ENCODE measurements around the gene NMNAT2.

Gene NMNAT2

DNA sequence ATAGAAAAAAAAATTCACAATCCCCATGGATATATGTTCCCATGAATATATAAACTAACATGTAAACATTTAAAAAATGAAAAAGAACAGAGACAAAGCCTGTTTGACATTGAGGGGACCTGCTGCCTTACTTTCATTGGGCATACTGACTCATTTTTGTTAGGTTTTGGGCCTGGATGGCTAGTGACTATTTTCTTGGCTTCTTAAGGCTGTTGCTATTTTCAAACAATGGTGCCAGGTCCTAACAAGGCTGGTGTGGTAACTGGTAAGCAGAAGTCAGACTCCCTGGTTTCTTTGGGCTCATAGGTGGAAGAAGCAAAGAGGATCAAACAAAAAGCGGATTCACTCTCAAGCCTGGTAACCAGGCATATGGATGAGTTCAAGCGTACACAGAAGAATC lies 181.1 kb downstream of the NMNAT2 start:
- no peak overlapping the region for H3K27ac ChIP-seq (ENCODE audit: insufficient read depth, low read length, poor library complexity, severe bottlenecking)
- H3K4me1 ChIP-seq (ENCODE audit: control insufficient read depth, insufficient read depth, low read length, poor library complexity, severe bottlenecking): no peaks in the 10 kb centered on the region
- no peaks in the 10 kb centered on the region for H3K27me3 ChIP-seq (replicated peaks; ENCODE audit: control insufficient read depth, insufficient read depth, low read length, poor library complexity, severe bottlenecking)
- H3K36me3 ChIP-seq (ENCODE audit: control insufficient read depth, insufficient read depth, low read length): no peaks in the 10 kb centered on the region
- H3K4me3 ChIP-seq (ENCODE audit: insufficient read depth, low read depth, low read length, poor library complexity, severe bottlenecking): no peak overlapping the region
- DNase-seq: no peak
- H3K9me3 ChIP-seq (ENCODE audit: control insufficient read depth, low read length): no peaks in the 10 kb centered on the region

DNA sequence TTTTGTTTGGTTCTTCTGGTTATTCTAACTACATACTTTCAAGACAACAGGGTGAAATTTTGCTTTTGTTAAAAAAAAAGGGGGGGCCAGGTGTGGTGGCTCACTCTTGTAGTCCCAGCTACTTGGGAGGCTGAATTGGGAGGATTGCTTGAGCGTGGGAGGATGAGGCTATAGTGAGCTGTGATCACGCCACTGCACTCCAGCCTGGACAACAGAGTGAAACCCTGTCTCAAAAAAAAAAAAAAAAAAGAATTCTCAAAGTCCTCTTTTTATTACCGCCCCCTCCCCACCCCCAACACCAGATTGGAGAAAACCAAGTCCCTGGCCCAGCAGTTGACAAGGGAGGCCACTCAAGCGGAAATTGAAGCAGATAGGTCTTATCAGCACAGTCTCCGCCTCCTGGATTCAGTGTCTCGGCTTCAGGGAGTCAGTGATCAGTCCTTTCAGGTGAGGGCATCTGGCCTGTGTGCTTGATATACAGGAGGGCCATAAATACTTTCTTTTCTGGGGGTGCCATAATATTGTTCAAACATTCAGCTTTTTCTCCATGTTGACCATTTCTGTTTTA lies 181.9 kb downstream of the NMNAT2 start:
- no peak for DNase-seq
- H3K4me1 ChIP-seq (ENCODE audit: control insufficient read depth, insufficient read depth, low read length, poor library complexity, severe bottlenecking): no peaks in the 10 kb centered on the region
- H3K4me3 ChIP-seq (ENCODE audit: insufficient read depth, low read depth, low read length, poor library complexity, severe bottlenecking): no peak overlapping the region
- H3K9me3 ChIP-seq (ENCODE audit: control insufficient read depth, low read length): no peaks in the 10 kb centered on the region
- H3K36me3 ChIP-seq (ENCODE audit: control insufficient read depth, insufficient read depth, low read length): no peaks in the 10 kb centered on the region
- no peaks in the 10 kb centered on the region for H3K27me3 ChIP-seq (replicated peaks; ENCODE audit: control insufficient read depth, insufficient read depth, low read length, poor library complexity, severe bottlenecking)
- no peak overlapping the region for H3K27ac ChIP-seq (ENCODE audit: insufficient read depth, low read length, poor library complexity, severe bottlenecking)

DNA sequence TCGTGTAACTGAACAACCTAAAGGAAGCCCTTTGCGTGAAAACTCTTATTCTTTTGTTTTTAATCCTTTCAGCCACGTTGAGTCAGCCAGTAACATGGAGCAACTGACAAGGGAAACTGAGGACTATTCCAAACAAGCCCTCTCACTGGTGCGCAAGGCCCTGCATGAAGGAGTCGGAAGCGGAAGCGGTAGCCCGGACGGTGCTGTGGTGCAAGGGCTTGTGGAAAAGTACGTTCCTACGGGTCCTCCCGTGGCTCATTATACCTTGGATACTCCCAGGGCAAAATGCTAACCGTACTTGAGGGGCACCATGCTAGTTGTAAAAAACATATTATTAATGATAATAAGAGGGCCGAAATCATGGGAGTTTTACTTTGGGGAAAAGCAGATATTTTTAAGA lies 182.7 kb downstream of the NMNAT2 start:
- Histone ChIP-seq H3K36me3 (ENCODE audit: control insufficient read depth, insufficient read depth, low read length) (no peaks in the 10 kb centered on the region), H3K4me1 (ENCODE audit: control insufficient read depth, insufficient read depth, low read length, poor library complexity, severe bottlenecking) (no peaks in the 10 kb centered on the region), H3K27me3 (replicated peaks; ENCODE audit: control insufficient read depth, insufficient read depth, low read length, poor library complexity, severe bottlenecking) (no peaks in the 10 kb centered on the region), H3K9me3 (ENCODE audit: control insufficient read depth, low read length) (no peaks in the 10 kb centered on the region), H3K4me3 (ENCODE audit: insufficient read depth, low read depth, low read length, poor library complexity, severe bottlenecking) (no peak overlapping the region), H3K27ac (ENCODE audit: insufficient read depth, low read length, poor library complexity, severe bottlenecking) (no peak overlapping the region)
- no peak for DNase-seq

DNA sequence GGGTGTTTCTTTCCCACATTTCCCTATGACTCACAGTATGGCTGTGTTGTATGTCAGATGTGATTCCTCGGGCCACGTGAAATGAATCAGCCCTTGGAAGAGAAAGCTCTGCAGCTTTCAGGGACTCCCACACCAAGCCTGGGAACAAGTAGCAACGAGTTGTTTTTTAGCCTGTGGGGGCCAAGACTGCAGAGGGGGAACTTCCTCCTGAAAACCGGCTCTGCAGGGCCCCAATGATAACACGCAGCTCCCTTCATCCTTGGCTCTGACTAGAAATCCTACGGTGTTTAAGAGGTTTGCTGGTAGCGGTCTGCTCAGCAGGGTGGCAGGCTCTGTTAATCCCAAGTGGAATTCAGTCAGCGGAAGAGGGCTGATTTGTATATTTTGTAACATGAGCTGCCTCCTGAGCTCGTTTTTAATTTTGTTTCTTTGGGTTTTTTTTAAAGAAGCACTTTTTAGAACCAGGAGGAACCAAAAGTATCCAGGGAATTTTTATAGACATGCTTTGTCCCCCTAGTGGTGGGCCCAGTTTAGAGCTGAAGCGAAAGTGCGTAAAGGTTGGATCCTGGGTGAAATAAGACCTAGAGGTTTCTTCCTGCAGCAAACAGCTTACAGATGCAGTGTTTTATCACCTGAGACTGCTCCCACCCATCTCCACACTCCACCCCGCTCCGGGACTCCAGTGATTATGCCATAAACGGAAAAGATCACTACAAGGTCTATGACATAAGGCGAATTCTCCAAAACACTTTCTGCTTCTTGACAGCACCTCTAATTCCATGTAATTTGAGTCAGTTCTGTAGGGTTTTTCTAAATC lies 183.3 kb downstream of the NMNAT2 start:
- no peaks in the 10 kb centered on the region for H3K9me3 ChIP-seq (ENCODE audit: control insufficient read depth, low read length)
- no peaks in the 10 kb centered on the region for H3K27me3 ChIP-seq (replicated peaks; ENCODE audit: control insufficient read depth, insufficient read depth, low read length, poor library complexity, severe bottlenecking)
- H3K4me1 ChIP-seq (ENCODE audit: control insufficient read depth, insufficient read depth, low read length, poor library complexity, severe bottlenecking): no peaks in the 10 kb centered on the region
- no peak for DNase-seq
- no peak overlapping the region for H3K4me3 ChIP-seq (ENCODE audit: insufficient read depth, low read depth, low read length, poor library complexity, severe bottlenecking)
- no peak overlapping the region for H3K27ac ChIP-seq (ENCODE audit: insufficient read depth, low read length, poor library complexity, severe bottlenecking)
- no peaks in the 10 kb centered on the region for H3K36me3 ChIP-seq (ENCODE audit: control insufficient read depth, insufficient read depth, low read length)

DNA sequence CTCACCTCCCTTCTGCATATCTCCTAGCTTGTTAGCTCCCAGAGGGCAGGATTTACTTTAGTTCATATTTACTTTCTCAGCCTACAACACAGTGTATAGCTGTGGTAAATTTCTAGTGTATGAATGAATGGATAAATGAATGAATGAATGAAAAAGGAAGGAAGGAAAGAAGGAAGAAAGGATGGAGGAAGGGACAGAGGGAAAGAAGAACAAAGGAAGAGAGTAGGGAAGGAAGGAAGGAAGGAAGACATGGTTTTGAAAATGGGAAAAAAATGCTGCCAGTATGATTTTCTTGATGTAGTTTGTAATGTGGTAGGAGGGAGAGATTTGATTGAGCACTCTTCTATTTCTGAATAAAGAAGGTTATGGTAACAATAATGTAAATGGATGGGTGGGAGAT lies 185.1 kb downstream of the NMNAT2 start:
- no peaks in the 10 kb centered on the region for H3K27me3 ChIP-seq (replicated peaks; ENCODE audit: control insufficient read depth, insufficient read depth, low read length, poor library complexity, severe bottlenecking)
- DNase-seq: no peak
- H3K9me3 ChIP-seq (ENCODE audit: control insufficient read depth, low read length): no peaks in the 10 kb centered on the region
- H3K4me3 ChIP-seq (ENCODE audit: insufficient read depth, low read depth, low read length, poor library complexity, severe bottlenecking): no peak overlapping the region
- H3K4me1 ChIP-seq (ENCODE audit: control insufficient read depth, insufficient read depth, low read length, poor library complexity, severe bottlenecking): no peaks in the 10 kb centered on the region
- H3K36me3 ChIP-seq (ENCODE audit: control insufficient read depth, insufficient read depth, low read length): no peaks in the 10 kb centered on the region
- no peak overlapping the region for H3K27ac ChIP-seq (ENCODE audit: insufficient read depth, low read length, poor library complexity, severe bottlenecking)

DNA sequence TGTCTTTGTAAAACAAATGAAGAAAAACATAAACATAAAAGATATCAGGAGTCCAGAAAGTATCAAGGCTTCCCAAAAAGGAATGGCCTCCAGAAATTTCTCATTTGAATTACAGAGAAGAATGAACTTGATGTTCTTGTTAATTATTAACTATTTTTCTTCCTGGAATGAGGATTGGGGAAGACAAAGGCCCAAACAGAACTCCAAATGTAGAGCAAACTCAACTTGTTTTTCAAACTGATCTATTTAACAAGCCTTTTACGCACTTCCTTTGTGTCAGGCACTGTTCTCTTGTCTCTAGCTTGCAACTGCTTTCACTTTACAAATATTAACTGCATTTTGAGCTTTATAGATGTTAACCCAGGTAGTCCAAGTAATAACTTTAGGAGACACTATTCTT lies 186.6 kb downstream of the NMNAT2 start:
- Histone ChIP-seq H3K27me3 (replicated peaks; ENCODE audit: control insufficient read depth, insufficient read depth, low read length, poor library complexity, severe bottlenecking) (peaks cover 4% of the 10 kb centered on the region), H3K27ac (ENCODE audit: insufficient read depth, low read length, poor library complexity, severe bottlenecking) (no peak overlapping the region), H3K4me3 (ENCODE audit: insufficient read depth, low read depth, low read length, poor library complexity, severe bottlenecking) (no peak overlapping the region), H3K36me3 (ENCODE audit: control insufficient read depth, insufficient read depth, low read length) (no peaks in the 10 kb centered on the region), H3K4me1 (ENCODE audit: control insufficient read depth, insufficient read depth, low read length, poor library complexity, severe bottlenecking) (no peaks in the 10 kb centered on the region), H3K9me3 (ENCODE audit: control insufficient read depth, low read length) (no peaks in the 10 kb centered on the region)
- DNase-seq: no peak

DNA sequence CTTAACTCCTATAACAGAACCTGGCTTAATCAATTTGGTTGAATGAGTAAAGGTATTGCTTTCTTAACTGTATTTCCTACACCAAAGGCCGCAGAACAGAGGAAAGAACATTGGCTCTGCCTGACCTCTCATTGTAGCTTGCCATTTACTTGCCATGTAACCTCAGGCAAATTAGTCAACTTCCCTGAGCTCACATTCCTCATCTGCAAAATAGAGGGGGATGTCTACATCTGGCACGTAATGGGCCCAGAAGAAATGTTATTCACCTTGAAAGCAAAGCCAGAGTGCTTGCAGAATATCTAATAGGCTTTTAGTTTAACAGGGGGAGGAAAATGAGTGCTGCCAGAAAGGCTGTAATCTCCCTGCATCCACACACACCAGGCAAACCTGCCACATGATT lies 187.8 kb downstream of the NMNAT2 start:
- Histone ChIP-seq H3K27ac (ENCODE audit: insufficient read depth, low read length, poor library complexity, severe bottlenecking) (no peak overlapping the region), H3K36me3 (ENCODE audit: control insufficient read depth, insufficient read depth, low read length) (no peaks in the 10 kb centered on the region), H3K4me1 (ENCODE audit: control insufficient read depth, insufficient read depth, low read length, poor library complexity, severe bottlenecking) (no peaks in the 10 kb centered on the region), H3K27me3 (replicated peaks; ENCODE audit: control insufficient read depth, insufficient read depth, low read length, poor library complexity, severe bottlenecking) (peaks cover 4% of the 10 kb centered on the region), H3K4me3 (ENCODE audit: insufficient read depth, low read depth, low read length, poor library complexity, severe bottlenecking) (no peak overlapping the region), H3K9me3 (ENCODE audit: control insufficient read depth, low read length) (no peaks in the 10 kb centered on the region)
- no peak for DNase-seq

DNA sequence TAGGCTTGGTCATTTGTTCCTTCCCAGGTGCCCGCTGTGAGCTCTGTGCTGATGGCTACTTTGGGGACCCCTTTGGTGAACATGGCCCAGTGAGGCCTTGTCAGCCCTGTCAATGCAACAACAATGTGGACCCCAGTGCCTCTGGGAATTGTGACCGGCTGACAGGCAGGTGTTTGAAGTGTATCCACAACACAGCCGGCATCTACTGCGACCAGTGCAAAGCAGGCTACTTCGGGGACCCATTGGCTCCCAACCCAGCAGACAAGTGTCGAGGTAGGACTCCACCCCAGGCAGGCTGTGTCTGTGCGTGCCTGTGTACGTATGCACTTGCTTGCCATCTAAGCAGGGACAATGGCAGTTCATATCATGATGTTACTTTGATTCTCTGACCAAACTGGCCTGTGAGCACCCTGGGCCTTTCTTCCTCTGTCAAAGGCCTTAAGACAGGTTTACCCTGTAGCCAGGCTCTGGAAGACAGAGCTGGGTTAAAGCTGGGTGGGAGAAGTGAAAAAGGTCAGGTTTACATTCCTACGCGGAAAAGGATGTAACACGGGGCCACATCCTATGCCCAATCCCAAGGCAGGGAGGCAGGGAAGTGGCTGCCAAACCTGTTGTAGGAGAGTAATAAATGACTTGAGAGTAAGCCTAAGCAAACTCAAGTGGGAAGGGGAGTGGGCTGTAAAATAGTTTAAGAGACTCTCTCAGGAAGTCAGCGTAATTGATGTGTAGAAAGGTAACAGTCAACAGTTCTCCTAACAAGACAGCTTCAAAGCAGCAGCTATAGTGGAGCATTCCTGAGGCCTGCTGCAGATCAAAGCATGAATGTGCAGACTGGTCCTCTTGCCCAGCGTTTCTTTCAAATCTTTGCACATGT lies 189.6 kb downstream of the NMNAT2 start:
- no peaks in the 10 kb centered on the region for H3K36me3 ChIP-seq (ENCODE audit: control insufficient read depth, insufficient read depth, low read length)
- no peak overlapping the region for H3K4me3 ChIP-seq (ENCODE audit: insufficient read depth, low read depth, low read length, poor library complexity, severe bottlenecking)
- H3K27ac ChIP-seq (ENCODE audit: insufficient read depth, low read length, poor library complexity, severe bottlenecking): no peak overlapping the region
- no peaks in the 10 kb centered on the region for H3K4me1 ChIP-seq (ENCODE audit: control insufficient read depth, insufficient read depth, low read length, poor library complexity, severe bottlenecking)
- peaks cover 4% of the 10 kb centered on the region for H3K27me3 ChIP-seq (replicated peaks; ENCODE audit: control insufficient read depth, insufficient read depth, low read length, poor library complexity, severe bottlenecking)
- DNase-seq: no peak
- H3K9me3 ChIP-seq (ENCODE audit: control insufficient read depth, low read length): no peaks in the 10 kb centered on the region

DNA sequence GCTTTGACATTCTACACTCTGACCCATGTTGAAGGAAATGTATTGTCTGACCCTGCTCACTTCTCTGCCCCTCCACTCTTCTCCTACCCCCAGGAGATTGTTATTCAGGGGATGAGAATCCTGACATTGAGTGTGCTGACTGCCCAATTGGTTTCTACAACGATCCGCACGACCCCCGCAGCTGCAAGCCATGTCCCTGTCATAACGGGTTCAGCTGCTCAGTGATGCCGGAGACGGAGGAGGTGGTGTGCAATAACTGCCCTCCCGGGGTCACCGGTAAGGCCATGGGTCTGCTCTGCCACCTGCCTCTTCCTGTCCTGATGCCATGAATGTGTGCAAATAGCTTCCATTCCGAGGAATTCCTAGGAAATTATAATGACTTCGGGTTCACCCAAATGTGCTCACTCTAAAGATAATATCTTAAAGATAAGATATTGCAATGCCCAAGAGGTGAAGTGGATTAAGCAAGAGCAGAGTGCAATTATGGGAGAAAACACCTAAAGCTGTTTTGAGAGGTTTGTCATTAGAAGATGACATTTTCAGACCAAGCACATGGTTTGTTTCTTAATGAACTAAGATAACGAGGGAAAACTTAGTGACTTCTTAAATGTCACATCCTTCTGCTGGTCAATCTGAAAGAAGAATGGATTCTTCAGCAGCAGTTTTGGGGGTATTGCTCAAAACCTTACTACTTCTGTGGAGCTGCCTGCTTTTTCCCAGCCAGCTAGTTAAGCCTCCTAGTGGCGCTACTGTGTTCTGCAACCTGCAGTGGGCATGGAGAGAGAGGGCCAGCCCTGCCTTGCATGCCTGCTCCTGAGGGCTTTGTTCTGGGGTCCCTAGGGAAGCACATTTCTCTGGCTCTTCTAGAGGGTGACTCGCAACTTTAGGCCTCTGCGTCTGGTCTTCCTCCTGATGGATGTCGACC lies 190.5 kb downstream of the NMNAT2 start:
- Histone ChIP-seq H3K4me1 (ENCODE audit: control insufficient read depth, insufficient read depth, low read length, poor library complexity, severe bottlenecking) (no peaks in the 10 kb centered on the region), H3K9me3 (ENCODE audit: control insufficient read depth, low read length) (no peaks in the 10 kb centered on the region), H3K36me3 (ENCODE audit: control insufficient read depth, insufficient read depth, low read length) (no peaks in the 10 kb centered on the region), H3K4me3 (ENCODE audit: insufficient read depth, low read depth, low read length, poor library complexity, severe bottlenecking) (no peak overlapping the region), H3K27ac (ENCODE audit: insufficient read depth, low read length, poor library complexity, severe bottlenecking) (no peak overlapping the region), H3K27me3 (replicated peaks; ENCODE audit: control insufficient read depth, insufficient read depth, low read length, poor library complexity, severe bottlenecking) (peaks cover 4% of the 10 kb centered on the region)
- no peak for DNase-seq

All from effector memory CD4-positive, alpha-beta T cell (primary cell).